GM19240 (cell line): ENCODE results near the gene TPMT.

Experiments
- DNase-seq: peaks from one replicate; pipeline ENCODE4 v3.0.0; 2011; ENCODE audit warnings: low spot score; ENCODE audit not compliant: insufficient read length

Gene TPMT

DNA sequence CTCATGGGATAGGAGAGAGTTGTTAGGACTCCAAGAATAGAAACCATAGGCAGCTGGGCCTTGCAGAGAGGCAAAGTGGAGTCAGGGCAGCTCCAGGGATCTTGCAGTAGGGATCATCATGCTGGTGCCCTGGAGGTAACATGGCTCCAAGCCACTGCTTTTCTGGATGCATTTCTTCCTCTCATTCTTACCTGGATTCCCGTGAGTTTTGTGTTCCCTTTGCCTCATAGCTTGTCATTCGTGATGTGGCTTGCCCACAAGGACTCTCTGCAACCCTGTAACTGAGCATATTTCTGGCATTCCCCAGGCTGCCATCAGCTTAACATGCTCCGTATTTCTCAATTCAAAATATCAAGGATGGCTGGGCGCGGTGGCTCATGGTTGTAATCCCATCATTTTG, 37.7 kb downstream of the TPMT start:
- DNase-seq = no peak

- DNase-seq = no peak
These were observed 39.5 kb downstream of the TPMT start for GRCh38 chr6:18115356-18115755.

GRCh38 chr6:18110162-18110561, 44.7 kb downstream of the TPMT start:
- DNase-seq = no peak

GRCh38 chr6:18107061-18107460, 47.8 kb downstream of the TPMT start:
- no peak for DNase-seq

DNA sequence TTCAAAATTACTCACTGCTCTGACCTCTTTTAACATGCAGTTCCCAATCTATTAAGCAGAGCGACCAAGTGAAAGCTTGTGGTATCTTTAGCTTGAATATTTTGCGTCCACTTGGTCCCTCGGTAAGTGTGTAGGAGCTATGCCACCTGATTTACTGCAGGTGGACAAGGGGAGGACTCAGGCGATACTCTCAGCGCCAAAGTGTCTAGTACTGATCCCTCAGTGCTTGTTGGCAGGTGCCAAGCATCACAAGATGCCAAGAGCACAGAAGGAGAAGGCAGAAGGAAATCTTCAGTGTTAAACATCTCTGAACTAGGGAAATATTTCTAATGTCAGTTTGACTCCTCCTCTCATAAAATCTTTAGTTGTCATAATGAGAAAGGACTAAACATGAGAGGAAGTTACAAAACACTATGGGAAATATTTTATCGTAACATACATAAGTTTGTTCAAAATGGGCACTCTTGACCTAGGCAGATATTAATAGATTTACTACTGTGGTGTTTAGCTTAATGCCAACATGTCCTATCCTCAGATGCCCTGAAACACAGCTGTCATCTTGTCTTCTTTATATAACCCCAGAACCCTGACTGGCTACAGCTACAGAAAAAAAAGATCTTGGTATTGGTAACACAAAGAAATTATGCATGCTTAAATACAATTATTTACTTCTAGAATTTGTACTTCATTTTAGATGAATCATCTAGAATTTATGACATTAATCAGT, 51.9 kb downstream of the TPMT start:
- no peak for DNase-seq

DNA sequence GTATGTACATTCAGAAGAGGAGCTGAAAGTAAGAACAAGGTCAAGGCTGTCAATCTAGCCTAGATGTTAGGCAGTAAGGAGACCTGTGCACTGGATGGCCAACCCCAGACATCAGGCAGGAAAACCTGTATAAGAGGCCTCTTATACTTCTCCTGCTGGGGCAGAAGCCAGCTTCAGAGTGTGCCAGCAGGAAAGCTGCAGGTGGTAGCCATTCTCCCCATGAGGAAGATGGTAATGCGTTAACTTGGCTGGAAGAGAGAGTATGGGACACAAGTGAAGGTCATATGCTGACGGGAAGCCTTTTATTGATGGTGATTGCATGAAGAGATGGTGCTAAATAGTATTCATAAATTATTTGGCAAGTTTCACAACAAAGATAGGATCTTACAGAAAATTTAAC, 53.0 kb downstream of the TPMT start:
- DNase-seq = no peak

GRCh38 chr6:18101271-18101670, 53.6 kb downstream of the TPMT start:
- DNase-seq = no peak

GRCh38 chr6:18100296-18100695, 54.6 kb downstream of the TPMT start:
- DNase-seq = no peak

DNA sequence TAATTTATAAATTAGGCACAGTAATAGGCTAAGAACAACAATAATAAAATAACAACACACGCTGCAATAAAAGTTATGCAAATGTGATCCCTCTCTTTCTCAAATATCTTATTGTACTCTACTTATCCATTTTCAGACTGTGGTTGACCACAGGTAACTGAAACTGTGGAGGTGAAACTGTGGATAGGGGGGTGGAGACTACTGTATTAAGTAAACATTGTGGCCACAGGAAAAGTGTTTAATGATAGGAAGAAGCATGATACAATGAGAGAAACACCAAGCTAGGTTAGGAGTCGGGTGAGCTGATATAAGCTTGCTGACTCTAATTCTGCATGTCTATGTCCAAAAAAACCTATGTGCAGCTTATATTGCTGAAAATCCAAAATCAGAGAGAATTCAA, 55.4 kb downstream of the TPMT start:
- no peak for DNase-seq

DNA sequence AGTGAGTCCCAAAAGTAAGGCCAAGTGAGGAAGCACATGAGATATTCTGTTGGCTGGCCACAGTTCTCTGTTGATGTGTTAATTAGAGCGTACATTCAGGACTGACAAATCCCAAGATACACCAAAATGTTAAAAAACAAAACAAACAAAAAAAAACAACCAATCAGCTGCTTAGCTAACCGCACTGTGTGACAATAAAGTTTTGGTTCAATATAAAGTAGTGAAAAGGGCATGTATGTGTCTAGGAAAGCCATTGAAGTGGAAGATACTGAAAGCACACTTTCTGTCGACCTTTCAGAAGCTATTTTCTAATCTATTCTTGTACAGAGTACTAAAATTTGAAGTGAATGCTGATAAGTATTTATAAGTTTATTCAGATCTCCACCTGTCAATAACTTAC, 58.5 kb downstream of the TPMT start:
- DNase-seq = no peak

DNA sequence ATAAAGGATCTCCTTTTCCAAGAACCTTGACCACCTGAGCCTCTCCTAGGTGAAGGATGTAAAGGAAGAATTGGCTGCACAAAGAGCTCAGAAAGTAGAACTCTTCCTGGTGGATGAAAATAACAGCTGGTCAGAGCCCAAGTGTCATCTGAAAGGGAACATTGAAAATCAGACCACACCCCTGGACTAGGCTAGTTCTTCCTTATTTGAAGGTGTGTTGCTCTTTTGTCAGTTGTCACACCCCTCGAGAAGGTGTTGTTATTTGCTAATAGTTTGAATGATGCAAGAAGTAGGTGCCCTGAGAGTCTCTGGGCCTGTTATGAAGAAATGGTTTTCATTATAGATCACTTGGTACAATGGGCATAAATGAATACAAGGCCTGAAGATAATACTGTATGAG, 63.5 kb downstream of the TPMT start:
- no peak for DNase-seq

DNA sequence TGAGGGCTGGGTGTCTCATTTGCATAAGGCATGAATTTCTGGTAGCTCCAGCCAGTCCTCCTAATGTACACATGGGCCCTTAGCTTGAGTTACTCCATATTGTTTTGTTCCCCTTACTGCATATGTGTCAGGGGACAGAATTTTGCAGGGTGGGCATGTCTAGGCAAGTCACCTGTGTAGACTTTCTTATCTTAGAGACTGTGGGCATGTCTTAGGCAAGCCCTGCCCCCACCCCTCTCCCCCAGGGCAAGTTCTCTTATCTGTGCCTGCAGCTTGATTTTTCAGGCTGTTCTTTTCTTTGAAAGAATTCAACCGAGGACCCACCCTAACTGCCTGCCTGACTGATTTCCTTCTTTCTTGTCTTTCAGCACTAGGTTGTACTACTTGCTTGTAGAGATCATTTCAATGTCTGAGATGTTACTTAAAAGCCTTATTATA, 64.5 kb downstream of the TPMT start:
- DNase-seq = no peak

- no peak for DNase-seq
These were observed 66.2 kb downstream of the TPMT start for GRCh38 chr6:18088419-18089296.

DNA sequence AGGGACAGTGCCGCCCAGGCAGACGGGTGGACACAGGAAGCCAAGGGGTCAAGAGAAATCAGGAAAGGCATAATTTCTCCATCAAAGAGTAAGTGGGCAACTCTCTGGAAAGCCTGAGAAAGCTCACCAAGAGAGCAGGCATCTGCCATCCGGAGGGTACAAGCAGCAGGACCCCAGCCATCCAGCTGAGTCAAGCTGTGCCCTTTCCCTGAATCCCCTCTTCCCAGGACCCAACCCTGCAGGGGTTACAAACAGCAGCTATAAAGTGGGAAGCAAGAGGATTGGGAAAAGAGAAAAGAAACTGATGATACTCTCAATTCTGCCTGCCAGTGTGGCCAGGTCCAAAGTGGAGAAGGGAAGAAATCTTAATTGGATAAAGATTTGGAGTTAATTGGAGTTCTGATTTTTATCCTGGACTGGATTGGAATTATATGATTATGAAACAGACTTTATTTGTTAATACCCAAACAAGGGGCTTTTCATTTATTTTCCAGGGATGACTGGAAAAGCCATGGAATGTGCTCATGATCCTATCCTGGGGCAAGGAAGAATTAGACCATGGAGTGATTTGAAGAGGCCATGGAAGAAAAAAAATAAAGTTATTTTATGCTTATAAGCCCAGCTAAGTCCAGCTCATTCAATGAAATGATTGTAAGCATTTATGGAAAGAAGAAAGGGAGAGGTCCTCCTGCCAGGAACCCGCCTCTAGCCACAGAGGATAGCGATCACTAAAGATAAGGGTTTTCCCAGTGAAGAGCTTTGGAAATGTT, 67.3 kb downstream of the TPMT start:
- DNase-seq = no peak

DNA sequence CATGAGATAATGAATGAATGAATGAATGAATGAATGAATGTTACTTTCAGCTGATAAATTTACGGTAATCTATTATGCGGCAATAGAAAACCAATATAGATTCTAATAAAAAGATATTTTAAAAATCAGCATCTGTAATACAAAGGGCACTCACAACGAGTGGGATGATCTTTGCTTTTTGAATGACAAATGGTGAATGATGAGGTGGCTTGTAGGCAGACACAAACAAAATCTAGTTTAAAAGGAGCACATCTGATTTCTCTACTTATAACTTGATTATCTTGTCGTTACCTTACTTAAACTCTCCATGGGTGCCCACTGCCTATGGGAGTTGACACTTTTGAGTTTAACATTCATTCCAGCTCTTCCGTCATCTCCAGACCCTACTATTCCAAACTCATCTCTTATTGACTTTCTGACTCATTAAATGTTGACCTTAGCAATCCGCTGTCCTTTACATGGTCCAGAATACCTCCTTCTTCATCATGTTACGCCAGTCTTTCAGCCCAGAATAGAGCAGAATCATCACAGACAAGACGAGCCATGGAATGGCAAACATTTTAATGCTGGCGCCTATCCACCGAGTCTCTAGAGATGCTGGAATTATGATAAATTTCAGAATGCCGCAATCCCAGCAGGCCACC, 73.7 kb downstream of the TPMT start:
- DNase-seq = no peak

DNA sequence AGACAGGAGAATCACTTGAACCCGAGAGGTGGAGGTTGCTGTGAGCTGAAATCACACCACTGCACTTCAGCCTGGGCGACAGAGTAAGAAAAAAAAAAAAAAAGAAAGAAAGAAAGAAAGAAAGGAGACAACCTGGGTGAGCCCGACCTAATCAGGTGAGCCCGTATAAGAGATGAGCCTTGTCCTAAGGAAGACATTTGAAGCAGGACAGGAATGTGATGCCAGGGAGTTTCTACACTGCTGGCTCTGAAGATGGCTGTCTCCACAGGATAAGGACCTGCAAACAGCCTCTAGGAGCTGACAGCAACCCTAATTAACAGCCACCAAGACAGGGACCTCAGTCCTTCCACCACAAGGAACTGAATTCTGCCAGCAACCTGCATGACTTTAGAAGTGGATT, 74.3 kb downstream of the TPMT start:
- DNase-seq = no peak

- DNase-seq = no peak
These were observed 76.0 kb downstream of the TPMT start for GRCh38 chr6:18078866-18079265.
